Measurements from ENCODE around the gene CEP192. TPM values are rescaled to one million over a fixed set of nuclear protein-coding genes. Genes with fewer than 3 reads are reported as not detected.
"Not testable (repeated sequence)": the region's sequence is repeated elsewhere in the genome, so short reads cannot be mapped to it uniquely, and the experiment has no call there.

The CEP192 gene
- total RNA-seq, 2 donors from 2014 or later, result 23.7 to 24.0 TPM

DNA sequence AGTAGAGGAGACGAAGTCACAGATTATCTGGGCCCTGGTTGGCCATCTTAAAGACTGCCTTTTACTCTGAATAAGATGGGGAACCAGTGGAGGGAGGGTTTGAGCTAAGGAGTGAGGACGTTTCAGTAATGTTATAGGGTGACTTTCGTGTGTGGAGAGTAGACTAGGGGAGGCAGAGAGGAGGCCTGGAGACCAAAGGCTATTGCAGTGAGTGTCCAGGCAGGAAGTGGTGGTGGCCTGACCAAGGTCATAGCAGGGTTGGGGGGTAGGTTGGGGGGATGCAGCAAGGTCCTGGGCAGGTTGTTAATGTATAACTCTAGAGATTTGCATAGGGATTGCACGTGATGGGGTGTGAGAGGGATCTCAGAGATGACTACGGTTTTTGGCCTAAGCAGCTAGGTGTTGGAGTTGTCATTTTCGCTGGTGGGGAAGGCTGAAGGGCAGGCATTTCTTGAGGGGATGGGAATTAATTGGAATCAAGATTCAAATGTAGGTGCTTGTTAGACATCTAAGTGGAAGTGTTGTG lies 4.9 kb downstream of the CEP192 start:
- TF ChIP-seq CTCF (IDR thresholded peaks at IDR 0.05), result no peak
- Histone ChIP-seq H3K4me1 (peaks cover 0 to 43% of the 10 kb centered on the region in 2 donors), H3K9me3 (no peaks in the 10 kb centered on the region), H3K36me3 (no peaks in the 10 kb centered on the region), H3K27me3 (no peaks in the 10 kb centered on the region), H3K4me3 (no peak overlapping the region), H3K27ac (no peak overlapping the region)
- DNase-seq (ENCODE audit: low spot score), result no peak

DNA sequence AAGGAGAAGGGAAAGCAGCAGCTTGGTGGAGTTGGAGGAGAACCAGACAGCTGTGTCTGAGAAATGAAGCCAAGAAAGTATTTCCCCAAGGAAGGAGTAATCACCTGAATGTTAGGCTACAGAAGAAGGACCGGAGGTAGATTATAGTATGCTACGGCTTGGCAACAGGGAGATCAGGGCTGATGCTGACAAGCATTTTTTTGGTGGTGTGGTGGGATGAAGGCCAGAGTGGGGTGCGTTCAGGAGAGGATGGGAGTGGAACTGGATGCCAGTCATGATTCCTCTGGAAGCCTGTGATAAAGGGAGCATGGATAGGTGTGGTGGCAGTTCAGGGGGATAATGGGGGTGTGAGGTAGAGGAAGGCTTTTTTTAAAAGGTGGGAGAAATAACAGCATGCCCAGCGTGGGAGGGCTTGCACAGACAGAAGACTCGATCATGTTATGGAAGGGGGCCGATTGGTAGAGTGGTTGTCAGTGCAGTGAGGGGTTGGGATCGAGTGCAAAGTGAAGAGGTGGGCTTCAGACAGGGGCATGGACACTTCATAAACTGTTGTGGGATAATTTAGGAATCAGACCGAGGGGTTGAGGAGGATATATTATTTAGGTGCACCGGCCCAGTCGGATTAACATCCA lies 5.6 kb downstream of the CEP192 start:
- Histone ChIP-seq H3K4me3 (no peak overlapping the region), H3K36me3 (peaks cover 5% of the 10 kb centered on the region), H3K9me3 (no peaks in the 10 kb centered on the region), H3K27me3 (no peaks in the 10 kb centered on the region), H3K27ac (no peak overlapping the region), H3K4me1 (peaks cover 0 to 42% of the 10 kb centered on the region in 2 donors)
- no peak for DNase-seq (ENCODE audit: low spot score)
- TF ChIP-seq CTCF (IDR thresholded peaks at IDR 0.05), result no peak

GRCh38 chr18:12997330-12997729 lies 6.2 kb downstream of the CEP192 start:
- not testable (repeated sequence) for H3K27me3 ChIP-seq; H3K4me3 ChIP-seq; H3K27ac ChIP-seq; DNase-seq (ENCODE audit: low spot score); H3K9me3 ChIP-seq; H3K36me3 ChIP-seq
- H3K4me1 ChIP-seq, result peaks cover 0 to 37% of the 10 kb centered on the region in 2 donors

- H3K4me1 ChIP-seq, result peaks cover 0 to 25% of the 10 kb centered on the region in 2 donors
- TF ChIP-seq CTCF (IDR thresholded peaks at IDR 0.05), result no peak
- H3K9me3 ChIP-seq, result no peaks in the 10 kb centered on the region
- H3K27me3 ChIP-seq, result no peaks in the 10 kb centered on the region
- H3K4me3 ChIP-seq, result no peak overlapping the region
- no peak for DNase-seq (ENCODE audit: low spot score)
- H3K36me3 ChIP-seq, result peaks cover 6% of the 10 kb centered on the region
- H3K27ac ChIP-seq, result no peak overlapping the region
Measured at GRCh38 chr18:12998332-12999060, 7.3 kb downstream of the CEP192 start.

DNA sequence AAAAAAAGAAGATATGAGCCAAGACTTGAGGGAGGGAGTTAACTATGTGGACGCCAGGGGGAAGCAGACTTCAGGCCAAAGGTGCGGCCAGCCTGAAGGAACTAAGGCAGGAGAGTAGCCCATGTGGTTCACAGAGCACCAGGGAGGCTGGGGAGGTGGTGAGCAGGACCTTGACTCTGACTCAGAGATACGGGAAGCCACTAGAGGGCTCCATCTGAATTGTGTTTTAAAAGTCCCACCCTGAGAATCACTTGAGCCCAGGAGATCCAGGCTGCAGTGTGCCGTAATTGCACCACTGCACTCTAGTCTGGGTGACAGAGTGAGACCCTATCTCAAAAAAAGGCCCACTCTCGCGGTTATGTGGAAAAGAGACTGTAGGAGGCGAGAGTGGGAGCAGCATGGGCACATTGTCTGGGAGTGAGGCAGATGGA lies 12.3 kb downstream of the CEP192 start:
- peaks cover 10% of the 10 kb centered on the region for H3K36me3 ChIP-seq
- peak; percentile 15 to 57 for TF ChIP-seq CTCF (IDR thresholded peaks at IDR 0.05)
- H3K4me1 ChIP-seq, result no peaks in the 10 kb centered on the region
- no peak overlapping the region for H3K27ac ChIP-seq
- no peaks in the 10 kb centered on the region for H3K9me3 ChIP-seq
- no peaks in the 10 kb centered on the region for H3K27me3 ChIP-seq
- no peak for DNase-seq (ENCODE audit: low spot score)
- H3K4me3 ChIP-seq, result no peak overlapping the region

GRCh38 chr18:13004396-13004795 lies 13.2 kb downstream of the CEP192 start:
- Histone ChIP-seq H3K9me3 (no peaks in the 10 kb centered on the region), H3K27ac (no peak overlapping the region), H3K36me3 (peaks cover 19% of the 10 kb centered on the region), H3K4me1 (no peaks in the 10 kb centered on the region), H3K4me3 (no peak overlapping the region), H3K27me3 (no peaks in the 10 kb centered on the region)
- DNase-seq (ENCODE audit: low spot score), result no peak
- TF ChIP-seq CTCF (IDR thresholded peaks at IDR 0.05), result no peak
